HG03521 (cell line): ENCODE measurements around the gene BNIP2.
"Not testable (repeated sequence)": the region's sequence is repeated elsewhere in the genome, so short reads cannot be mapped to it uniquely, and the experiment has no call there.

ENCODE experiments used
- ATAC-seq: cut with Tn5 transposase; IDR thresholded peaks from one replicate; pipeline ENCODE4 v1.9.1; 2021; ENCODE audit warnings: mild to moderate bottlenecking, moderate library complexity; ENCODE audit not compliant: unreplicated experiment

BNIP2 gene

DNA sequence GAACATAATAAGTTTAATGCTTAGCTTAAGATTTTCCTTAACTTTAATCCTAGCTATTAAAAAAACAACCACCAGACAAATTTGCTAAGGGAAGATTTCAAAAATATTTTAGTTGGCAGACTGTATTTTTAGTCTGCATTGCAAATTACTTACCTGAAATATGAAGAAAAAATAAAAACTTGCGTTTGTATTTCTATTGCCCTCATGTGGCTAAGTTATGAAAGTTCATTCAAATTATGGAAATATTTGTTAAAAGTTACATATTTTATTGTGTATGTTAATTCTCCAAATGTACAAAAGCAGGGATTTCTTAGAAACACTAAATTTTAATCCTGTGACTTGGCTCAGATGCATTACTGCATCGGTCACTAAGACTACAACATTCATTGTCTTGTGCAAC, 46.8 kb downstream of the BNIP2 start:
- no peak for ATAC-seq

- not testable (repeated sequence) for ATAC-seq
Measured at GRCh38 chr15:59637507-59637906, 51.6 kb downstream of the BNIP2 start.

- no peak for ATAC-seq
Measured at GRCh38 chr15:59636184-59636583, 52.9 kb downstream of the BNIP2 start.

DNA sequence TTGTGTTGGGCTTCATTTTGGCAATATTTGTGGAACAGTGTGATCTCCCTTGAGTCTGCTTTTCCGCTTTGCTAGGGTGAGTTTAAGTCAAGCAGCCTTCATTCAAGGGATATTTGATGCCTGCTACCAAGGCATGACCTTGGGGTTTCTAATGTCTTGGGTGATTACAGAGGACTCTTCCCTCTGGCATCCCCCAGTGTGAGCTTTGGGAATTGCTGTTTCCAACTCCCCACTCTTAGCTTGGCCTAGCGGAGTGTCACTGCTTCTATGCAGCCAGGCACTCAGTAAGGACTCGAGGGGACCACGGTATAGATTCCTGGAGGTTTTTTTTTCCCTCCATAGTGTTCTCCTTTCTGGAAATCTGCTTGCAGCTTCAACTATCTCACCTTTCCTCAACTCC, 56.4 kb downstream of the BNIP2 start:
- no peak for ATAC-seq

DNA sequence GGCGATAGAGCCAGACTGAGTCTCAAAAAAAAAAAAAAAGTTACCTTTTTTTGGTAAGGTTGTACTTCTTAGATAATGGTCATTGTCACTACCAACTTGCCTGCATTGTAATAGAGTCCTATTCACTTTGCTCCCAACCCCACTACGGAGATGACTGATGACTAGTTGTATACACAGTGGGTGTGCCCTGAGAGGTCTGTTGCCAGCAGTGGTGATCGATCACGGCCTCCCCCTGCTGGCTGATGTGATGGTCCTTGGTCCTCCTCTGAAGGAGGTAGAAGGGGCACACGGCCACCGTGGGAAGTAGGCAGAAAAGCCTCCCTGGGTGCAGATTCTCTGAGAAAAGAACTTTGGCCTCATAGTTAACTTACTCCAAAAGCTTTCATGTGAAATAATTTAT, 66.8 kb downstream of the BNIP2 start:
- no peak for ATAC-seq

- ATAC-seq = no peak
Measured at GRCh38 chr15:59618406-59618805, 70.7 kb downstream of the BNIP2 start.

DNA sequence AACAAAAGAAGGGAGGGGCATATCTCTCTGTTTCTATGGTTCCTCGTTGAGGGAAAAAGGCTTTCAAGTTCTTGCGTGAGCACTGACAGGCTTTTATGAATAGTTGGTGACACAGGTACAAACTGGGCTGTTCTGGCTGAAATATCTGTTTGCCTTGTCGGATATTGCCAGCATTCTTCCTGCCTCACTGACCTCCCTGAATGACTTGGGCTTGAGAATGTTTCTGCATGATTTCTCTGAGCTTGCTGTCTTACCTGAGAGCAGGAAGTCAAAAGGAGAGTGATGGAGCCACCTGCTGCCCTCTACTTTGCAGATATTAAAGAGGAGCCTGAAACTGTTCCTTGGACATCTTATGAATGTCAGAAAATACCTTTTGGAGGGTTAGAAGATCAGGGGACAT, 72.7 kb downstream of the BNIP2 start:
- no peak for ATAC-seq

DNA sequence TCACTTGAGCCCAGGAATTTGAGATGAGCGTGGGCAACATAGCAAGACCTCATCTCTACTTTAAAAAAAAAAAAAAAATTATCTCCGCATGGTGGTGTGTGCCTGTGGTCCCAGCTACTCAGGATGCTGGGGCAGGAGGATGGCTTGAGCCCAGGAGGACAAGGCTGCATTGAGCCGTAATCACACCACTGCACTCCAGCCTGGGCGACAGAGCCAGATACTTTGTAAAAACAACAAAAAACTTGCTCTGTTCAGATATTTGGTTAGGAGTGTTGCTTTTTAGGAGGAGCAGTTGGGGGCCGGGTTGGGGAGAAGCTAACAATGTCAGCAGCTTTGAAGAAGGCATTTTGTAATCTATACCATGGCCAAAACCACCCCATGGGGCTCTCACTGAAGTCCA, 73.5 kb downstream of the BNIP2 start:
- no peak for ATAC-seq

- ATAC-seq = no peak
Measured at GRCh38 chr15:59614153-59614552, 75.0 kb downstream of the BNIP2 start.

DNA sequence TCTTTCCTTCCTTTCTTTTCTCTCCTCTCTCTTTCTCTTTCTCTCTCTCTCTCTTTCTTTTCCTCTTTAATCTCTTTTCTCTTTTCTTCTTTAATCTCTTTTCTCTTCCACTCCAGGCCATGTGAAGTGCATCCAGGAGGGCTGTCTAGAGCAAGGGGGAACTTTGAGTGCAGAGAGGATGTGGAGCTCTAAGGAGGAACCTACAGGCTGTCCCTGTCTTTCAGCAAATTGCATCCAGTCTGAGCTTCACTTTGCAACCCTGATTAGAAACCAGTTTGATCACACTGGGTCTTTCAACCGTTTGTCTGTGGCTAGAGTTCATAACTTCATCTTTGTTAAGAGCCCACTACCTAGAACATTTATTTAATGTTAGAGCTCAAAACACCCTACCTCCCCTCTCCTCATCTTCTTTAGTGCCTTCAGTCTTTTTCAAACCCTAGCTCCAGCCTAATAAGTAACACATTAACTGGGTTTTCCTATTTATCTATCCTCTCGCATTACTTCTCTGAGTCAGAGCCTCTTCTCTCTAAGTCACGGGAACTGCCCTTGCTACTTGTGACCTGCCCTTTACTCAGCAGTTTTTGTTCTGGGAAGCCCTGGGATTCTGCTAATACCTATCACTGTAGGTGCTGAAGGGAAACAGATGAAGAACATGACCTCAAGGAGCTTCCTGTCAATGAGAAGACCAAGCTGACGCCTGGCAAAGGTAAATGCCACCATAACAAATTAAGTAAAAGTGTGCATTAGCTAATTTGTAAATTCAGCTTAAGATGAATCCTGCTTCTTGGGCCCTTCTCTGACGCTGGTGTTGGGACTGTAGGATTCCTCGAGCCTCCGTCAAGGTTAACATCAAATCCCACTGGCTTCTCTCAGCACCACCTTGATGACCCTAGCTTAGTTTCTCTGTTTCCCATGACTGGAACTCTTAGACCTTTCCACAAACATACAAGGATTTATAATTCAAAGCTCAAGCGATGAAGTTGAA, 77.6 kb downstream of the BNIP2 start, which contains the start of gene GCNT3:
Gene GCNT3, plus strand, starts transcription at position 508 of the 985 bp plus-strand sequence. CDS start 6,456 bp downstream, outside the sequence.
- no peak for ATAC-seq

- no peak for ATAC-seq
Measured at GRCh38 chr15:59609730-59610712, 79.1 kb downstream of the BNIP2 start.
